H1 (cell line): ENCODE data around the gene NLRP6. TPM values are rescaled to one million over a fixed set of nuclear protein-coding genes. Genes with fewer than 3 reads are reported as not detected.

Experiments used
- NRF1 ChIP-seq: IDR thresholded peaks from 2 replicates; pipeline ENCODE4 v1.6.1; 2011; ENCODE audit warnings: mild to moderate bottlenecking, low read depth, low read length, improper control_type of control experiment
- RNF2 ChIP-seq: fragments of 200-900, 300-1000 bp; sonication (generic); IDR thresholded peaks from 2 replicates; pipeline ENCODE4 v1.7.1; 2016; ENCODE audit warnings: borderline replicate concordance, low read depth, mild to moderate bottlenecking, antibody characterized with exemption, low read length; ENCODE audit not compliant: poor library complexity, severe bottlenecking; ENCODE audit errors: missing control alignments
- polyA plus RNA-seq, 7 experiments: library from polyadenylated mRNA; depleted of rRNA in 3 of 7; stranded (reverse) in 5 of 7; unstranded in 2 of 7; fragments of >200 nt in 5 of 7; fragments of 200-250 nt in 2 of 7; gene quantifications; 1 replicate in 5 of 7; 2 replicates in 1 of 7; 4 replicates in 1 of 7; pipeline versions ENCODE4 v1.2.1 to v1.2.3, GENCODE V29; 2011 to 2013; ENCODE audit warnings: missing spikeins in 2 of 7, mixed read lengths in 2 of 7
- total RNA-seq: library from RNA; stranded (reverse); fragmentation: NEBNext Ultra II Directional; extraction: Animal tissue kit (Norgen Biotek cat#: 25700); gene quantifications from 2 replicates; pipeline ENCODE4 v1.2.1, GENCODE V29; 2021

NLRP6 gene
- total and polyA plus RNA-seq, 2 of the 8 experiments (the other 6 are each of a cell fraction or from before 2014, with no cell fraction given) = not detected

DNA sequence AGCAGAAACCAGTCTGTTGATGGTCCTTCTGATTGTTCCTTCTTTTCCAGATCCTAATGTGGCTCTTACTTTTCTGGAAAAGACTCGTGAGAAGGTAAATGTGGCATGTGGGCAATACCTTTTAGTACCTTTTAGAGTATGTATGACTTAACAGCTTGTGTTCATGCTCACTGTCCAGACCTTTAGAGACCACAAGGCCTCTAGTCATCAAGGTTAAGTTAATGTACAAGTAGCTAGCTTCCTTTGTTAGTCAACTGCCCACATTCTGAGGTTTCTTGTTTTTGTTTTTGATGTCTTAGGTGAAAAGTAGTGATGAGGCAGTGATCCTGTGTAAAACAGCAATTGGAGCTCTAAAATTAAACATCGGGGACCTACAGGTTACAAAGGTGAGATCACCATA lies 33.8 kb upstream of the NLRP6 start (continued):
- TF ChIP-seq NRF1 = no peak
- no peak for TF ChIP-seq RNF2
